Esophagus mucosa (tissue), 1 donor: ENCODE measurements around the gene GUCY1B1. TPM values are rescaled to one million over a fixed set of nuclear protein-coding genes. Genes with fewer than 3 reads are reported as not detected.

Experiments
- total RNA-seq: library from RNA; stranded (reverse); gene quantifications from one replicate; pipeline ENCODE4 v1.2.4, GENCODE V29; 2023
- donor health status: DM: yes; HTN: yes; CAD: no.

GUCY1B1 gene
- total RNA-seq, 1 donor from 2014 or later, result 0.96 TPM

Other genes with a start within 250 kb of the GUCY1B1 start
- gene GUCY1A1, start 92.2 kb upstream of the GUCY1B1 start, total RNA-seq, result 2.5 TPM
- not detected for gene ASIC5, start 107.3 kb downstream of the GUCY1B1 start, total RNA-seq
- 0.40 TPM for gene TDO2, start 144.7 kb downstream of the GUCY1B1 start, total RNA-seq
- gene CTSO, start 194.8 kb downstream of the GUCY1B1 start, total RNA-seq, result 2.4 TPM